ENCODE results near the gene TXNDC2. TPM values are rescaled to one million over a fixed set of nuclear protein-coding genes. Genes with fewer than 3 reads are reported as not detected.

TXNDC2 gene
- total RNA-seq, 1 donor, result 0.36 TPM

- H2AFZ ChIP-seq (ENCODE audit: low read length), result no peak overlapping the region
- TF ChIP-seq, protein P1, sequence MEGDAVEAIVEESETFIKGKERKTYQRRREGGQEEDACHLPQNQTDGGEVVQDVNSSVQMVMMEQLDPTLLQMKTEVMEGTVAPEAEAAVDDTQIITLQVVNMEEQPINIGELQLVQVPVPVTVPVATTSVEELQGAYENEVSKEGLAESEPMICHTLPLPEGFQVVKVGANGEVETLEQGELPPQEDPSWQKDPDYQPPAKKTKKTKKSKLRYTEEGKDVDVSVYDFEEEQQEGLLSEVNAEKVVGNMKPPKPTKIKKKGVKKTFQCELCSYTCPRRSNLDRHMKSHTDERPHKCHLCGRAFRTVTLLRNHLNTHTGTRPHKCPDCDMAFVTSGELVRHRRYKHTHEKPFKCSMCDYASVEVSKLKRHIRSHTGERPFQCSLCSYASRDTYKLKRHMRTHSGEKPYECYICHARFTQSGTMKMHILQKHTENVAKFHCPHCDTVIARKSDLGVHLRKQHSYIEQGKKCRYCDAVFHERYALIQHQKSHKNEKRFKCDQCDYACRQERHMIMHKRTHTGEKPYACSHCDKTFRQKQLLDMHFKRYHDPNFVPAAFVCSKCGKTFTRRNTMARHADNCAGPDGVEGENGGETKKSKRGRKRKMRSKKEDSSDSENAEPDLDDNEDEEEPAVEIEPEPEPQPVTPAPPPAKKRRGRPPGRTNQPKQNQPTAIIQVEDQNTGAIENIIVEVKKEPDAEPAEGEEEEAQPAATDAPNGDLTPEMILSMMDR (IDR thresholded peaks at IDR 0.05; ENCODE audit: extremely low read depth, low read depth, low read length), result no peak
- DNase-seq (ENCODE audit: insufficient read length, low spot score, missing footprints), result no peak
- H4K20me1 ChIP-seq (ENCODE audit: insufficient read depth, low read length), result peaks cover 82% of the 10 kb centered on the region
- H3K27me3 ChIP-seq (ENCODE audit: insufficient read depth, low read length), result no peaks in the 10 kb centered on the region
- H3K36me3 ChIP-seq (ENCODE audit: insufficient read depth, low read length), result peaks cover 3% of the 10 kb centered on the region
- peak overlapping the region; percentile 11 for H3K27ac ChIP-seq (ENCODE audit: low read depth, low read length)
- no peaks in the 10 kb centered on the region for H3K9me3 ChIP-seq (ENCODE audit: low read depth, low read length)
- H3K4me2 ChIP-seq (ENCODE audit: insufficient read depth, low read length), result peak overlapping the region; percentile 3
- H3K4me3 ChIP-seq (ENCODE audit: insufficient read depth, low read length), result no peak overlapping the region
- peaks cover 49% of the 10 kb centered on the region for H3K4me1 ChIP-seq (ENCODE audit: insufficient read depth, low read length)
- H3K79me2 ChIP-seq (ENCODE audit: insufficient read depth, low read length), result peaks cover 100% of the 10 kb centered on the region
Measured at GRCh38 chr18:9919564-9920232, 33.9 kb downstream of the TXNDC2 start.

DNA sequence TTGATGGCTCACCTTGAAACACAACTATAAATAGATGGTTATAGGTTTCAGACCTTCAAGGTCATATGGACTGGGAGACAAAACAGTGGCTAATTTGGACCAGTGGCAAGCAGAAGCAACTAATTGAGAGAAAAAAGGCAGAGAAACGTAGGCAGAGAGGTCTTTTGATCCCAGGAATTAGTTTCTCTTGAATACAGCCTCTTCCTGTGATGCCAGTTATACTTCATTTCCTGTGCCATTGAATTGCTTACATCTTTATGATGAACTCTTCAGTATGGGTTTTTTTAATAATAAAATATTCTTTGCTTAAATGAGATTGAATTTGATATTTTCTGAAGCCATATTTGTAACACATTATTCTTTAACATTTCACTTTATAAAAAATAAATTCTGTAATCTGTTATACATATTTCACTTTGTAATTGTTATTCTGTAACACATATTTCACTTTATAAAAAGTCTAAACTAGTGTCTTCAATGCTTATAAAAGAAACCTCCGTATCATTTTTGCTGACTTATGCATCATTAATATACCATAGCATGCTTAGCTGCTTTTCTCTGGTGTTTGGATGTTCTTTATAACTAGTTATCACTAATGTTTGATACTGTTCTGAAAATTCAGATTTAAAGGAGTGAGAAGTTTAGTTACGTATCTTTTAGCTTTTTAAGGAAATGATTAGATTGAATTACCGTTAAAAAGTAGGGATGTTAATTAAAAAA is 37.0 kb downstream of the TXNDC2 start:
- no peaks in the 10 kb centered on the region for H3K9me3 ChIP-seq (ENCODE audit: low read depth, low read length)
- TF ChIP-seq, protein P1 (IDR thresholded peaks at IDR 0.05; ENCODE audit: extremely low read depth, low read depth, low read length), result no peak
- peaks cover 99% of the 10 kb centered on the region for H3K79me2 ChIP-seq (ENCODE audit: insufficient read depth, low read length)
- no peak overlapping the region for H3K4me3 ChIP-seq (ENCODE audit: insufficient read depth, low read length)
- no peaks in the 10 kb centered on the region for H3K27me3 ChIP-seq (ENCODE audit: insufficient read depth, low read length)
- peaks cover 3% of the 10 kb centered on the region for H3K36me3 ChIP-seq (ENCODE audit: insufficient read depth, low read length)
- H3K4me1 ChIP-seq (ENCODE audit: insufficient read depth, low read length), result peaks cover 64% of the 10 kb centered on the region
- DNase-seq (ENCODE audit: insufficient read length, low spot score, missing footprints), result no peak
- H3K4me2 ChIP-seq (ENCODE audit: insufficient read depth, low read length), result no peak overlapping the region
- no peak overlapping the region for H2AFZ ChIP-seq (ENCODE audit: low read length)
- peak overlapping the region; percentile 88 for H3K27ac ChIP-seq (ENCODE audit: low read depth, low read length)
- peaks cover 83% of the 10 kb centered on the region for H4K20me1 ChIP-seq (ENCODE audit: insufficient read depth, low read length)

GRCh38 chr18:9924371-9924943 is 38.7 kb downstream of the TXNDC2 start:
- Histone ChIP-seq H3K27ac (ENCODE audit: low read depth, low read length) (peak overlapping the region; percentile 88), H3K4me1 (ENCODE audit: insufficient read depth, low read length) (peaks cover 47% of the 10 kb centered on the region), H3K4me2 (ENCODE audit: insufficient read depth, low read length) (peak overlapping the region; percentile 52), H3K27me3 (ENCODE audit: insufficient read depth, low read length) (no peaks in the 10 kb centered on the region), H2AFZ (ENCODE audit: low read length) (no peak overlapping the region), H3K36me3 (ENCODE audit: insufficient read depth, low read length) (peaks cover 3% of the 10 kb centered on the region), H4K20me1 (ENCODE audit: insufficient read depth, low read length) (peaks cover 73% of the 10 kb centered on the region), H3K4me3 (ENCODE audit: insufficient read depth, low read length) (no peak overlapping the region), H3K9me3 (ENCODE audit: low read depth, low read length) (no peaks in the 10 kb centered on the region), H3K79me2 (ENCODE audit: insufficient read depth, low read length) (peaks cover 99% of the 10 kb centered on the region)
- TF ChIP-seq, protein P1 (IDR thresholded peaks at IDR 0.05; ENCODE audit: extremely low read depth, low read depth, low read length), result no peak
- no peak for DNase-seq (ENCODE audit: insufficient read length, low spot score, missing footprints)

DNA sequence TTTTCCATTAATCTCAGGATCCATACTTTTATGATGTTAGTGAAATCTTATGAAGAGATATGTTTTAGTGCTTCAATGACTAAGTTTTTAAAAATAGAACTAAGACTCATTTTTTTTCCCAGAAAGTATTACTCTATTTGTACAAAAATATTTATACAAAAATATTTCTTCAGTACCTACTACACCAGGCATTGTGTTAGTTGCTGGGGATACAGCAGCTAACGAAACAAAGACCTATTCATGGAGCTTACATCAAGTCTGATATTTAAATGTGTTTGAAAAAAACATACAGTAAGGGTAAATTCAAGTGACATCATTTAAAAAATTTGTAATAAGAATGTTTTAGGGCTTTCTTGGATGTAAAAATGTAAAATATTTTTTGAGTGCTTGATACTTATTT is 39.6 kb downstream of the TXNDC2 start:
- Histone ChIP-seq H3K9me3 (ENCODE audit: low read depth, low read length) (no peaks in the 10 kb centered on the region), H3K27me3 (ENCODE audit: insufficient read depth, low read length) (no peaks in the 10 kb centered on the region), H3K27ac (ENCODE audit: low read depth, low read length) (peak overlapping the region; percentile 88), H3K4me3 (ENCODE audit: insufficient read depth, low read length) (no peak overlapping the region), H3K79me2 (ENCODE audit: insufficient read depth, low read length) (peaks cover 99% of the 10 kb centered on the region), H3K36me3 (ENCODE audit: insufficient read depth, low read length) (peaks cover 3% of the 10 kb centered on the region), H3K4me2 (ENCODE audit: insufficient read depth, low read length) (peak overlapping the region; percentile 52), H3K4me1 (ENCODE audit: insufficient read depth, low read length) (peaks cover 47% of the 10 kb centered on the region), H2AFZ (ENCODE audit: low read length) (no peak overlapping the region), H4K20me1 (ENCODE audit: insufficient read depth, low read length) (peaks cover 72% of the 10 kb centered on the region)
- TF ChIP-seq, protein P1 (IDR thresholded peaks at IDR 0.05; ENCODE audit: extremely low read depth, low read depth, low read length), result no peak
- DNase-seq (ENCODE audit: insufficient read length, low spot score, missing footprints), result no peak
